K562 (cell line): ENCODE measurements around the gene DBET. TPM values are rescaled to one million over a fixed set of nuclear protein-coding genes. Genes with fewer than 3 reads are reported as not detected.

Experiments
- ATAC-seq: fragments of 200-7000 bp; cut with Tn5 transposase; 3 replicates; pipeline ENCODE4 v1.9.1; 2020; ENCODE audit warnings: moderate library complexity
- BruUV-seq: library from RNA; stranded (reverse); fragments of 400-500 nt; replicated peaks from 2 replicates; lab custom pipeline; 2021; lab: Mats Ljungman, UMichigan
- CTCF ChIA-PET: fragments of 300-600 bp; formaldehyde crosslinking; extraction: SDS; loops from one replicate; lab custom pipeline; 2021; ENCODE audit warnings: low intra/inter-chr PET ratio; lab: Yijun Ruan, JAX
- POLR2A ChIA-PET: fragments of 300-600, 350-650 bp; sonication (Branson Sonifier 250); formaldehyde crosslinking; extraction: SDS; loops from one replicate; lab custom pipeline; 2021; ENCODE audit warnings: antibody characterized with exemption, inconsistent platforms; lab: Yijun Ruan, JAX
- DNase-seq, 4 experiments: peaks; one replicate each; pipeline versions ENCODE4 v3.0.0 to v3.0.0-alpha.2; 2011 to 2018; ENCODE audit warnings: low spot score in 3 of 4, mixed read lengths in 3 of 4; ENCODE audit errors: extremely low read depth in 1 of 4
- FAIRE-seq: peaks from 2 replicates; lab custom pipeline; 2011; peaks lifted over from hg19 to GRCh38; lab: Jason Lieb, UNC
- H2AFZ ChIP-seq: 2 replicates; pipeline ENCODE4 v1.6.0; 2011; ENCODE audit warnings: low read depth, low read length, control low read depth, inconsistent platforms
- H3K27ac ChIP-seq: fragments of 200-600 bp; 3 replicates; pipeline ENCODE4 v1.8.0; 2011; ENCODE audit warnings: low read depth, mild to moderate bottlenecking, control low read depth, inconsistent platforms, low read length, moderate library complexity, mixed read lengths; ENCODE audit errors: extremely low read depth
- H3K27me3 ChIP-seq, 2 experiments: fragments of 300-600 bp in 1 of 2; 2 replicates in 1 of 2; 3 replicates in 1 of 2; pipeline versions ENCODE4 v1.6.0 to v1.8.0; 2011; ENCODE audit warnings: inconsistent platforms in 2 of 2, low read length in 2 of 2, mild to moderate bottlenecking in 1 of 2, mixed read lengths in 1 of 2, moderate library complexity in 1 of 2; ENCODE audit not compliant: control insufficient read depth in 2 of 2, insufficient read depth in 2 of 2
- H3K36me3 ChIP-seq: fragments of 300-600 bp; 3 replicates; pipeline ENCODE4 v1.8.0; 2011; ENCODE audit warnings: mild to moderate bottlenecking, low read length, inconsistent platforms; ENCODE audit not compliant: control insufficient read depth, insufficient read depth
- H3K4me1 ChIP-seq, 2 experiments: fragments of 200-600 bp in 1 of 2; replicated peaks in 1 of 2; 2 replicates in 1 of 2; 3 replicates in 1 of 2; pipeline versions ENCODE4 v1.5.1 to v1.8.0; 2011; ENCODE audit warnings: inconsistent platforms in 2 of 2, low read length in 2 of 2, mild to moderate bottlenecking in 1 of 2, mixed read lengths in 1 of 2, moderate library complexity in 1 of 2; ENCODE audit not compliant: control insufficient read depth in 2 of 2, insufficient read depth in 2 of 2
- H3K4me2 ChIP-seq: 2 replicates; pipeline ENCODE4 v1.6.1; 2011; ENCODE audit warnings: low read length, control low read depth, inconsistent platforms, mixed read lengths; ENCODE audit not compliant: insufficient read depth
- H3K4me3 ChIP-seq: fragments of 200-600 bp; sonication (generic), shearing (Covaris generic); 2 replicates; pipeline ENCODE4 v1.5.1; 2016; ENCODE audit warnings: control low read depth, inconsistent platforms
- H3K79me2 ChIP-seq: fragments of 200-600 bp; 3 replicates; pipeline ENCODE4 v1.8.0; 2011; ENCODE audit warnings: low read length, inconsistent platforms; ENCODE audit not compliant: control insufficient read depth, insufficient read depth
- H3K9ac ChIP-seq, 2 experiments: 2 replicates each; pipeline versions ENCODE4 v1.6.0 to v1.6.1; 2011; ENCODE audit warnings: low read depth in 2 of 2, low read length in 2 of 2, control low read depth in 1 of 2, inconsistent platforms in 1 of 2, mild to moderate bottlenecking in 1 of 2, mixed read lengths in 1 of 2; ENCODE audit not compliant: insufficient read depth in 1 of 2
- H3K9me1 ChIP-seq: one replicate; pipeline ENCODE4 v1.6.0; 2011; ENCODE audit warnings: inconsistent platforms, mild to moderate bottlenecking, low read length, moderate library complexity; ENCODE audit not compliant: control insufficient read depth, insufficient read depth
- H3K9me3 ChIP-seq: replicated peaks from 2 replicates; pipeline ENCODE4 v1.5.1; 2011; ENCODE audit warnings: low read depth, low read length, inconsistent platforms; ENCODE audit not compliant: control insufficient read depth, insufficient read depth
- H4K20me1 ChIP-seq: replicated peaks from 2 replicates; pipeline ENCODE4 v1.6.1; 2011; ENCODE audit warnings: low read length, inconsistent platforms, mixed read lengths; ENCODE audit not compliant: control insufficient read depth, insufficient read depth
- ATF1 ChIP-seq, 2 experiments: fragments of 450-650 bp in 1 of 2; IDR thresholded peaks; 2 replicates each; pipeline ENCODE4 v1.6.1; 2016; ENCODE audit warnings: missing compliant biosample characterization in 1 of 2, missing genetic modification characterization in 1 of 2
- CXXC5 ChIP-seq: fragments of 250-450 bp; sonication (Bioruptor Pico); IDR thresholded peaks from 2 replicates; pipeline ENCODE4 v1.8.0; 2022; ENCODE audit warnings: inconsistent platforms, mild to moderate bottlenecking, moderate library complexity
- FOXM1 ChIP-seq, 2 experiments: fragments of 450-650 bp in 1 of 2; sonication (generic) in 1 of 2; formaldehyde crosslinking in 1 of 2; IDR thresholded peaks; 2 replicates each; pipeline versions ENCODE4 v1.6.1 to v1.9.0; 2017 to 2022; ENCODE audit warnings: low read depth in 2 of 2, mild to moderate bottlenecking in 2 of 2, missing genetic modification reagents in 1 of 2, moderate library complexity in 1 of 2
- HLTF ChIP-seq: fragments of 450-650 bp; IDR thresholded peaks from 2 replicates; pipeline ENCODE4 v1.6.1; 2016
- MAFK ChIP-seq: IDR thresholded peaks from 2 replicates; pipeline ENCODE4 v1.6.1; 2011; ENCODE audit warnings: low read length, improper control_type of control experiment
- NR4A1 ChIP-seq, 2 experiments: fragments of 250-450 bp in 1 of 2; fragments of 450-650 bp in 1 of 2; sonication (Bioruptor Pico) in 1 of 2; IDR thresholded peaks; 2 replicates each; pipeline versions ENCODE4 v1.4.0 to v1.6.1; 2016 to 2020; ENCODE audit warnings: mild to moderate bottlenecking in 2 of 2, missing compliant biosample characterization in 1 of 2, missing genetic modification characterization in 1 of 2, moderate library complexity in 1 of 2
- RBM14 ChIP-seq: fragments of 200-400 bp; formaldehyde crosslinking; IDR thresholded peaks from 2 replicates; pipeline ENCODE4 v1.6.1; 2018; ENCODE audit warnings: low read depth, mild to moderate bottlenecking, low read length, moderate library complexity, borderline replicate concordance; ENCODE audit not compliant: insufficient read depth
- ZFP36 ChIP-seq: fragments of 150-350 bp; IDR thresholded peaks from 2 replicates; pipeline ENCODE4 v1.6.1; 2018; ENCODE audit warnings: low read length, low read depth; ENCODE audit not compliant: partially characterized antibody
- ZNF586 ChIP-seq: fragments of 450-650 bp; formaldehyde crosslinking; conservative IDR thresholded peaks from 2 replicates; pipeline ENCODE4 v1.4.0; 2020; ENCODE audit warnings: mild to moderate bottlenecking, moderate library complexity
- ZNF717 ChIP-seq: fragments of 250-450 bp; sonication (Bioruptor Pico); IDR thresholded peaks from 2 replicates; pipeline ENCODE4 v1.5.0; 2021
- WGBS: fragments of 100-300 bp; shearing (Covaris generic); methylation state at CpG from one replicate; pipeline ENCODE4 v1.1.6; 2016; ENCODE audit warnings: low coverage, mixed read lengths; ENCODE audit not compliant: insufficient coverage; ENCODE audit errors: missing lambda C conversion rate; 5-methylcytosine and 5-hydroxymethylcytosine counted together
- in situ Hi-C: fragments of 300-500 bp; cut with MboI; formaldehyde crosslinking; loops from 4 replicates; pipeline ENCODE4 v1.15.0; 2018; ENCODE audit warnings: inconsistent platforms, mixed read lengths
- intact Hi-C: fragments of 100-400 bp; cut with micrococcal nuclease; formaldehyde crosslinking; loops from 2 replicates; pipeline ENCODE4 v1.14.2; 2022
- polyA plus RNA-seq, 8 experiments: library from polyadenylated mRNA; depleted of rRNA in 4 of 8; stranded (reverse) in 5 of 8; unstranded in 3 of 8; fragments of >200 nt; fragmentation: Nextera tagmentation in 2 of 8; fragmentation: Illumina TruSeq in 1 of 8; extraction: Ambion mirVana in 2 of 8; extraction: Trizol in 1 of 8; gene quantifications; 2 replicates each; pipeline versions ENCODE4 v1.2.1 to v1.2.3, GENCODE V29; 2011 to 2014; ENCODE audit warnings: inconsistent platforms in 1 of 8, missing spikeins in 1 of 8
- total RNA-seq, 7 experiments: library from RNA; depleted of rRNA in 6 of 7; stranded (reverse); fragments of >200 nt in 6 of 7; fragmentation: Illumina TruSeq in 2 of 7; extraction: Trizol in 2 of 7; gene quantifications; 2 replicates each; pipeline versions ENCODE4 v1.2.1 to v1.2.3, GENCODE V29; 2011 to 2021; ENCODE audit warnings: low replicate concordance in 1 of 7
- TF ChIP-seq, protein P1 (sequence below): fragments of 250-450 bp; sonication (Bioruptor Pico); IDR thresholded peaks from 2 replicates; pipeline ENCODE4 v1.6.1; 2021; ENCODE audit warnings: mild to moderate bottlenecking
- TF ChIP-seq, protein P2 (sequence below): fragments of 450-650 bp; IDR thresholded peaks from 2 replicates; pipeline ENCODE4 v1.6.1; 2016; ENCODE audit warnings: missing biosample characterization, missing genetic modification characterization
- TF ChIP-seq, protein P3 (sequence below): fragments of 250-450 bp; sonication (Bioruptor Pico); IDR thresholded peaks from 2 replicates; pipeline ENCODE4 v1.4.0; 2020; ENCODE audit warnings: mild to moderate bottlenecking, moderate library complexity

DBET gene
- total and polyA plus RNA-seq, 9 of the 15 experiments (the other 6 are each of a cell fraction or from before 2014, with no cell fraction given), result not detected

DNA sequence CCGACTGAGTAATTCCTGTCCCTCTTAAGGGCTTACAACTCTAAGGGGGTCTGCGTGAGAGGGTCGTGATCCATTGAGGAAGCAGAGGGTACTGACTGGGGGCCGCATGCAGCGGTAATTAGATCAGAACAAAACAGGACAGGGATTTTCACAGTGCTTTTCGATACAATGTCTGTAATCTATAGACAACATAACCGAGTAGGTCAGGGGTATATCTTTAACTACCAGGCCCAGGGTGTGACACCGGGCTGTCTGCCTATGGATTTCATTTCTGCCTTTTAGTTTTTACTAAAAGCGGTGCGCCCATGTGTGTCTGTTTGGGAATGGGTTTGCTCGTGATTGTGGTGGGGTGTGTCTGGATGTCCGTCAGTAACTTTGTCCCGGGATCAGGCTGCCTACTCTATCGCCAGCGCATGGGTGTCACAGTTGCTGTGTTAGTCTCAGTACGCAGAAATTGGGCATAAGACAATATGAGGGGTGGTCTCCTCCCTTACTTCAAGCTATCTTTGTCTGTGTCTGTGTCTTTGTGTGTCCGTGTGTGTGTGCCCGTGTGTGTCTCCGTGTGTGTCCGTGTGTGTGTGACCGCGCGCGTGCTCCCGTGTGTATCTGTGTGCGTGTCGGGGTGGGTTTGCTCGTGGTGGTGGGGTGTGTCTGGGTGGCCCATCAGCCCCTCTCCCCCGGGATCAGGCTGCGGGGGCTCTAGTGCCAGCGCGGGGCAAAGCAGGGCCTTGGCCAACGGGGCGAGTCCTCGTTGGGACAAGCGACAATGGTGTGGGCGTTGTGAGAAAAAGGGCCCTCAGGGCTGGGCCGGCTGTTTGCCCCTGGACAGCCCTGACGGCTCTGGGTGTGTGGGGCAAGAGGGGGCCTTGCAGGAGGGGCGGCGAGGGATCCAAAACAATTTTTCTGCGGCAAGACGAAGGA, 47.7 kb upstream of the DBET start:
- no peaks in the 10 kb centered on the region for H3K9me3 ChIP-seq
- H4K20me1 ChIP-seq, result no peaks in the 10 kb centered on the region
- H3K27ac ChIP-seq, result no peak overlapping the region
- H3K79me2 ChIP-seq, result no peaks in the 10 kb centered on the region
- H3K4me2 ChIP-seq, result no peak overlapping the region
- intact Hi-C loops, result no loop called here
- peaks cover 0 to 22% of the 10 kb centered on the region in 2 experiments; a peak in 3 of 5 replicates for H3K27me3 ChIP-seq
- H3K36me3 ChIP-seq, result no peaks in the 10 kb centered on the region
- H3K4me1 ChIP-seq, result peaks cover 0 to 26% of the 10 kb centered on the region in 2 experiments; a peak in 2 of 5 replicates
- CTCF ChIA-PET, result no interaction called here
- POLR2A ChIA-PET, result no interaction called here
- H3K4me3 ChIP-seq, result no peak overlapping the region
- TF ChIP-seq RBM14, result no peak
- no peak for TF ChIP-seq ZNF717
- no peak for TF ChIP-seq MAFK
- no peak for TF ChIP-seq CXXC5
- no peak for TF ChIP-seq ZNF586 (CRISPR knock-in tag)
- TF ChIP-seq, protein P1, sequence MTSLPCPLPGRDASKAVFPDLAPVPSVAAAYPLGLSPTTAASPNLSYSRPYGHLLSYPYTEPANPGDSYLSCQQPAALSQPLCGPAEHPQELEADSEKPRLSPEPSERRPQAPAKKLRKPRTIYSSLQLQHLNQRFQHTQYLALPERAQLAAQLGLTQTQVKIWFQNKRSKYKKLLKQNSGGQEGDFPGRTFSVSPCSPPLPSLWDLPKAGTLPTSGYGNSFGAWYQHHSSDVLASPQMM (CRISPR knock-in tag), result no peak
- no peak for TF ChIP-seq FOXM1 (IDR thresholded peaks at IDR 0.05; ENCODE audit: low read depth)
- no peak for TF ChIP-seq FOXM1 (CRISPR knock-in tag; IDR thresholded peaks at IDR 0.05; ENCODE audit: low read depth)
- no peak for TF ChIP-seq ATF1 (CRISPR knock-in tag; IDR thresholded peaks at IDR 0.05)
- no peak for TF ChIP-seq ATF1 (tag; IDR thresholded peaks at IDR 0.05)
- TF ChIP-seq, protein P2, sequence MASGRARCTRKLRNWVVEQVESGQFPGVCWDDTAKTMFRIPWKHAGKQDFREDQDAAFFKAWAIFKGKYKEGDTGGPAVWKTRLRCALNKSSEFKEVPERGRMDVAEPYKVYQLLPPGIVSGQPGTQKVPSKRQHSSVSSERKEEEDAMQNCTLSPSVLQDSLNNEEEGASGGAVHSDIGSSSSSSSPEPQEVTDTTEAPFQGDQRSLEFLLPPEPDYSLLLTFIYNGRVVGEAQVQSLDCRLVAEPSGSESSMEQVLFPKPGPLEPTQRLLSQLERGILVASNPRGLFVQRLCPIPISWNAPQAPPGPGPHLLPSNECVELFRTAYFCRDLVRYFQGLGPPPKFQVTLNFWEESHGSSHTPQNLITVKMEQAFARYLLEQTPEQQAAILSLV (tag), result no peak
- TF ChIP-seq, protein P3, sequence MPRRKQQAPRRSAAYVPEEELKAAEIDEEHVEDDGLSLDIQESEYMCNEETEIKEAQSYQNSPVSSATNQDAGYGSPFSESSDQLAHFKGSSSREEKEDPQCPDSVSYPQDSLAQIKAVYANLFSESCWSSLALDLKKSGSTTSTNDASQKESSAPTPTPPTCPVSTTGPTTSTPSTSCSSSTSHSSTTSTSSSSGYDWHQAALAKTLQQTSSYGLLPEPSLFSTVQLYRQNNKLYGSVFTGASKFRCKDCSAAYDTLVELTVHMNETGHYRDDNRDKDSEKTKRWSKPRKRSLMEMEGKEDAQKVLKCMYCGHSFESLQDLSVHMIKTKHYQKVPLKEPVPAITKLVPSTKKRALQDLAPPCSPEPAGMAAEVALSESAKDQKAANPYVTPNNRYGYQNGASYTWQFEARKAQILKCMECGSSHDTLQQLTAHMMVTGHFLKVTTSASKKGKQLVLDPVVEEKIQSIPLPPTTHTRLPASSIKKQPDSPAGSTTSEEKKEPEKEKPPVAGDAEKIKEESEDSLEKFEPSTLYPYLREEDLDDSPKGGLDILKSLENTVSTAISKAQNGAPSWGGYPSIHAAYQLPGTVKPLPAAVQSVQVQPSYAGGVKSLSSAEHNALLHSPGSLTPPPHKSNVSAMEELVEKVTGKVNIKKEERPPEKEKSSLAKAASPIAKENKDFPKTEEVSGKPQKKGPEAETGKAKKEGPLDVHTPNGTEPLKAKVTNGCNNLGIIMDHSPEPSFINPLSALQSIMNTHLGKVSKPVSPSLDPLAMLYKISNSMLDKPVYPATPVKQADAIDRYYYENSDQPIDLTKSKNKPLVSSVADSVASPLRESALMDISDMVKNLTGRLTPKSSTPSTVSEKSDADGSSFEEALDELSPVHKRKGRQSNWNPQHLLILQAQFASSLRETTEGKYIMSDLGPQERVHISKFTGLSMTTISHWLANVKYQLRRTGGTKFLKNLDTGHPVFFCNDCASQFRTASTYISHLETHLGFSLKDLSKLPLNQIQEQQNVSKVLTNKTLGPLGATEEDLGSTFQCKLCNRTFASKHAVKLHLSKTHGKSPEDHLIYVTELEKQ (CRISPR knock-in tag), result no peak
- TF ChIP-seq NR4A1 (CRISPR knock-in tag; IDR thresholded peaks at IDR 0.05), result no peak
- TF ChIP-seq NR4A1 (tag; IDR thresholded peaks at IDR 0.05), result no peak
- no peak for TF ChIP-seq HLTF
- TF ChIP-seq ZFP36, result no peak
- TF ChIP-seq, all 486 proteins: peak for 0
- in situ Hi-C loops, result no loop called here
- Histone ChIP-seq H2AFZ (no peak overlapping the region), H3K9me1 (no peaks in the 10 kb centered on the region), H3K9ac (no peak overlapping the region)
- FAIRE-seq, result no peak
- BruUV-seq, result no TSS peak
- 16% methylated on average over 26 of the region's 43 CpGs for WGBS
- no peak for ATAC-seq
- no peak for DNase-seq
